COLO668 (cell line): ENCODE measurements around the gene SIMC1.
"Not testable (repeated sequence)": the region's sequence is repeated elsewhere in the genome, so short reads cannot be mapped to it uniquely, and the experiment has no call there.

Experiments used
- DNase-seq: peaks from one replicate; lab custom pipeline; 2025; ENCODE audit not compliant: unreplicated experiment; lab: John Stamatoyannopoulos, UW

SIMC1 gene

DNA sequence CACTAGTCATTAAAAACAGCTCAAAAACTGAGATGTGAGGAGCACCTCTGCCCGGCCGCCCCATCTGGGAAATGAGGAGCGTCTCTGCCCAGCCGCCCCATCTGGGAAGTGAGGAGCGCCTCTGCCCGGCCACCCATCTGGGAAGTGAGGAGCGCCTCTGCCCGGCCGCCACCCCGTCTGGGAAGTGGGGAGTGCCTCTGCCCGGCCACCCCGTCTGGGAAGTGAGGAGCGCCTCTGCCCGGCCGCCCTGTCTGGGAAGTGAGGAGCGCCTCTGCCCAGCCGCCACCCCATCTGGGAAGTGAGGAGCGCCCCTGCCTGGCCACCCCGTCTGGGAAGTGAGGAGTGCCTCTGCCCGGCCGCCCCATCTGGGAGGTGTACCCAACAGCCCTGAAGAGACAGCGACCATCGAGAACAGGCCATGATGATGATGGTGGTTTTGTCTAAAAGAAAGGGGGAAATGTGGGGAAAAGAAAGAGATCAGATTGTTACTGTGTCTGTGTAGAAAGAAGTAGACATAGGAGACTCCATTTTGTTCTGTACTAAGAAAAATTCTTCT lies 23.7 kb upstream of the SIMC1 start:
- not testable (repeated sequence) for DNase-seq

GRCh38 chr5:176216393-176216916 lies 21.8 kb upstream of the SIMC1 start:
- DNase-seq, result peak; percentile 39

DNA sequence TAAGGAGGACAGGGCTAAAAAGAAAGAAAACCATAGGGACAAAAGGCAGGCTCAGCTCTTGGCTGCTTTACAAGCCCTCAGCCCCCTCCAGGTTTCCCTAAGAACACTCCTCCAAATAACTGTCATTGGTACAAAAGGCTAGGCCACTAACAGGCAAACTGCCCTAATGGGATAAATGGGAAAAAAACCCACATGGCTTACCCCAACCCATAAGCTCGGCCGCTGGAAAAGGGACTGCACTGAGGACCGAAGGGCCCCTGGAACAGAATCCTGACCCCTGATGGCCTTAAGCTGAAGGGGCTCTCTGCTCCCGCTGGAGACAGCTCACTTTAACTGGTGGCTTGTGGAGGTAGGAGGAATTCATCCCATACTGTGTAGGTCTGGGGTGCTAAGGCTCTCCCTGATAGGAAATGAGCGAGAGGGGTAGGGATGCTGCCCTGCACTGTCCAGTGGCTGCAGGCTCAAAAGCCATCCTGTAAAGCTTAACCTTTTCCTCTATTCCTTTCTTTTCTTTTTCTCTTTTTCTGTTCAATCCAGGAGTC lies 21.0 kb upstream of the SIMC1 start:
- not testable (repeated sequence) for DNase-seq

GRCh38 chr5:176217764-176218163 lies 20.5 kb upstream of the SIMC1 start:
- not testable (repeated sequence) for DNase-seq

DNA sequence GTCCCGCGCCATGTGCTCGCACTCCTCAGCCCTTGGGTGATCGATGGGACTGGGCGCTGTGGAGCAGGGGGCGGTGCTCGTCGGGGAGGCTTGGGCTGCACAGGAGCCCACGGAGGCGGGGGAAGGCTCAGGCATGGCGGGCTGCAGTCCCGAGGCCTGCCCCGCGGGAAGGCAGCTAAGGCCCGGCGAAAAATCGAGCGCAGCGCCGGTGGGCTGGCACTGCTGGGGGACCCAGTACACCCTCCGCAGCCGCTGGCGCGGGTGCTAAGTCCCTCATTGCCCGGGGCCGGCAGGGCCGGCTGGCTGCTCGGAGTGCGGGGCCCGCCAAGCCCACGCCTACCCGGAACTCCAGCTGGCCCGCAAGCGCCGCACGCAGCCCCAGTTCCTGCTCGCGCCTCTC lies 16.2 kb upstream of the SIMC1 start:
- not testable (repeated sequence) for DNase-seq

DNA sequence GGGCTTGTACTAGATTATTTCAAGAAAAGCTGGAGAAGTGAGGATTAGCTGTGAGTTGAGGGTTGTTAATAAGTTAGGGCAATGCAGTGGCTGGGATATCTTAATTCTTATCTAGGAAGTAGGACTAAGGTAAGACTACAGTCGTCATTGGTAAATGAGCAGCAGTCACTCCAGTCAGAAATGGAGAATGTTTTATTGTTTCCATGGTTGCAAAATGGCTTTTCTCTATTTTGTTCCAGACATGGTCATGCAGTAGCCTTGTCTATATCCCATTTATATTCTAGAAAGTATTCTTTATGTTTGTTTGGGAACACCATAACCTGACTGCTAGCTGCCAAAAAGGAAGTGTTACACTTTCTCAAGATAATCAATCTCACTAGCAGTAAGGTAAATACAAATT lies 9.9 kb upstream of the SIMC1 start:
- not testable (repeated sequence) for DNase-seq

DNA sequence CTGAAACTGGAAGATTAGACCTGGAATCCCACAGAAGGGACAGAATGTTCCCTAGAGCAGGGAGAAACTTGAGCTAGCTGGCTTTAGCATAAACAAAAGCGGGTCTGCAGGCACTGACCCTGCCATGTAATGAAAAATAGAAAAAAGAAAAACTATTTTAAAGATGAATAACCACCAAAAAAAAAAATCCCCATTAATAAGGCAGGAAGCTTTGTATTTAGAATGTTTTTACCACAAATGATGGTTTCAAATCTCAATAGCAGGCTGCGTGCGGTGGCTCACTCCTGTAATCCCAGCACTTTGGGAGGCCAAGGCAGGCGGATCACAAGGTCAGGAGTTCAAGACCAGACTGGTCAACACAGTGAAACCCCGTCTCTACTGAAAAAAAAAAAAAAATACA lies 5.0 kb upstream of the SIMC1 start:
- DNase-seq, result not testable (repeated sequence)

GRCh38 chr5:176235155-176235554 lies 3.1 kb upstream of the SIMC1 start:
- DNase-seq, result not testable (repeated sequence)

- DNase-seq, result not testable (repeated sequence)
These were observed 540 bp downstream of the SIMC1 start for GRCh38 chr5:176238645-176239283.

GRCh38 chr5:176239304-176239703 lies 1.1 kb downstream of the SIMC1 start:
- not testable (repeated sequence) for DNase-seq

GRCh38 chr5:176244318-176244717 lies 6.1 kb downstream of the SIMC1 start:
- not testable (repeated sequence) for DNase-seq

GRCh38 chr5:176245074-176245473 lies 6.8 kb downstream of the SIMC1 start:
- not testable (repeated sequence) for DNase-seq

- not testable (repeated sequence) for DNase-seq
These were observed 7.3 kb downstream of the SIMC1 start for GRCh38 chr5:176245489-176245888.

GRCh38 chr5:176250691-176251090 lies 12.5 kb downstream of the SIMC1 start:
- DNase-seq, result not testable (repeated sequence)

GRCh38 chr5:176252171-176252570 lies 13.9 kb downstream of the SIMC1 start:
- not testable (repeated sequence) for DNase-seq

GRCh38 chr5:176253370-176254065 lies 15.3 kb downstream of the SIMC1 start:
- DNase-seq, result not testable (repeated sequence)

- not testable (repeated sequence) for DNase-seq
These were observed 15.8 kb downstream of the SIMC1 start for GRCh38 chr5:176254066-176254393.

DNA sequence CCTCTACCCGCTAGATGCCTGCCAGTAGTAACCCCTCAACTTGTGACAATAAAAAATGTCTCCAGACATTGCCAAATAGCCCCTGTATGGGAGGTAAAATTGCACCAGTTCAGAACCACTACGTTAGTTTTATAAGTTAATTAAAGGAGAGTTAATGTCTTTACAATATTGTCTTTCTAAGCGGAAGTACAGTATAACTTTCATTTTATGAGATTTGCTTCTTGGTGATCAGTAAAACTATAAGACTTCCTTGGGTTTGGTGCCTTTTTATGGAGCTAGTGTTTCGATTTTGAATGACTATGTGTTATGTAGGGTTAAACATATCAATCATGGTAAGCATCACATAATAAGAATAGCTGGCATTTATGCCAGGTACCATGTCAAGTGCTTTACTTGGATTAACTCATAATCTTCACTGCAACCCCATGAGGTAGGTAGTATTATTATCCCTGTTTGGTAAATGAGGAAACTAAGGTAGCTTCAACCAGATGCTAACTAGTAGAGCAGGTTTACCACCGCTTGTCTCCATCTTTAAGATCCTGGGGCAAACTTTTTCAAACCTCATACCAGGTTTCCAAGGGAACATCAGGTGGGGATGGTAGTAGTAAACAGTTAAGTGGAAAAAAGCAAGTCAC lies 19.8 kb downstream of the SIMC1 start:
- not testable (repeated sequence) for DNase-seq

GRCh38 chr5:176260682-176261081 lies 22.5 kb downstream of the SIMC1 start:
- not testable (repeated sequence) for DNase-seq

- not testable (repeated sequence) for DNase-seq
These were observed 28.2 kb downstream of the SIMC1 start for GRCh38 chr5:176266448-176266847.

DNA sequence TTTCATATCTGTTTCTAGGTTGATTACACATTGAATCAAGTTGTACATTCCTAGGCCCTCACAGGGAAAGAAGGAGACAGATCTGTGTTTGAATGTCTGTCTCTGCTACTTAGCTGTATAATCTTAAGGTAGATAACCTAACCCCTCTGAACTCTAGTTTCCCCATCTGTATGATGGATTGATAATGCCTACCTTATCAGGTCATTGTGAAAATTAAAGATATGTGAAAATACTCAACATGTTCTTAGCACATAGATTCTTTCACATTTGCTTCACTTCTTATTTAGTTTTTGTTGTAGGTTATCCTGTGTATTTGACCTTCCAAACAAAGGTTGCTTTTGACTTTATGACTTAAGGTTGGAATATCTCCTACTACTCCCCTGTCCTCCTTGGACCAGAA lies 50.8 kb downstream of the SIMC1 start:
- DNase-seq, result not testable (repeated sequence)
